ENCODE data around the gene MESP2. TPM values are rescaled to one million over a fixed set of nuclear protein-coding genes. Genes with fewer than 3 reads are reported as not detected.
A peak's percentile ranks its signal among the peaks of the same experiment; 100 is the strongest.
"Not testable (repeated sequence)": the region's sequence is repeated elsewhere in the genome, so short reads cannot be mapped to it uniquely, and the experiment has no call there.

The MESP2 gene
- polyA plus RNA-seq, 6 donors from 2014 or later, result not detected

GRCh38 chr15:89787944-89788343 lies 11.8 kb downstream of the MESP2 start:
- H3K36me3 Mint-ChIP-seq, result no peaks in the 10 kb centered on the region
- H3K4me3 Mint-ChIP-seq, result no peak overlapping the region
- no peak overlapping the region for H3K27ac Mint-ChIP-seq
- H3K9me3 Mint-ChIP-seq, result peaks cover 0 to 17% (median 12%) of the 10 kb centered on the region in 7 donors
- peaks cover 0 to 9% (median 2%) of the 10 kb centered on the region in 3 donors for H3K27me3 Mint-ChIP-seq
- no peak for DNase-seq
- ATAC-seq (ENCODE audit: low read depth in 2 of 2), result no peak
- no peaks in the 10 kb centered on the region for H3K4me1 Mint-ChIP-seq

DNA sequence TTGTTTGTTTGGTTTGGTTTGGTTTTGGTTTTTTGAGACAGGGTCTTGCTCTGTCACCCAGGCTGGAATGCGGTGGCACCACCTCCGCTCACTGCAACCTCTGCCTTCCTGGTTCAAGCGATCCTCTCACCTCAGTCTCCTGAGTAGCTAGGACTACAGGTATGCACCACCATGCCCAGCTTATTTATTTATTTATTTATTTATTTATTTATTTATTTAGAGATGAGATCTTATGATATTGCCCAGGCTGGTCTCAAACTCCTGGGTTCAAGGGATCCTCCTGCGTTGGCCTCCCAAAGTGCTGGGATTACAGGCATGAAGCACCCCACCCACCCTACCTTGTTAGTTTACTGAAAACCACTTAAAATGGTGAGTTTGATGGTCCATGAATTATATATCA lies 12.5 kb downstream of the MESP2 start:
- H3K27me3 Mint-ChIP-seq; DNase-seq; ATAC-seq (ENCODE audit: low read depth in 2 of 2); H3K27ac Mint-ChIP-seq; H3K4me3 Mint-ChIP-seq; H3K4me1 Mint-ChIP-seq; H3K36me3 Mint-ChIP-seq: not testable (repeated sequence)
- H3K9me3 Mint-ChIP-seq, result peaks cover 0 to 17% (median 12%) of the 10 kb centered on the region in 7 donors

DNA sequence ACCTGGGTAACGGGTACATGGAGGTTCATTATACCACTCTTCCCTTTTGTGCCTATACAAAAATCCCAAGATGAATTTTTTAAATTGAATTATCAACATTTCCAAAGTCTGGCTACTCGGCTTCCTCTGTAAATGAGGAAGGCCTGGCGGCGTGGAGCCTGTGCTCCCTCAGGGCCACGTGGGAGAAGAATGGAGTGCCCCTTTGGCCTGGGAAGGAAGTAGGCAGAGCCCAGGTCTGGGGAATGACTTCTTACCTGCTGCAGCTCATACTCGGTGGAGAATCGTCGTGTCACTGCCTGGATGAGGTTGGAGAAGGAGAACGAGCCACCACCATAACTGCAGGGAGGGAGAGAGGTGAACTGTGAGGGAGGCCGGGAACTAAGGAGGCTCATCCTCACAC lies 14.1 kb downstream of the MESP2 start:
- peaks cover 0 to 17% (median 12%) of the 10 kb centered on the region in 7 donors for H3K9me3 Mint-ChIP-seq
- no peak overlapping the region for H3K27ac Mint-ChIP-seq
- H3K36me3 Mint-ChIP-seq, result no peaks in the 10 kb centered on the region
- H3K4me1 Mint-ChIP-seq, result no peaks in the 10 kb centered on the region
- DNase-seq (no peak), ATAC-seq (ENCODE audit: low read depth in 2 of 2) (no peak)
- H3K27me3 Mint-ChIP-seq, result peaks cover 0 to 9% (median 5%) of the 10 kb centered on the region in 3 donors
- H3K4me3 Mint-ChIP-seq, result no peak overlapping the region

DNA sequence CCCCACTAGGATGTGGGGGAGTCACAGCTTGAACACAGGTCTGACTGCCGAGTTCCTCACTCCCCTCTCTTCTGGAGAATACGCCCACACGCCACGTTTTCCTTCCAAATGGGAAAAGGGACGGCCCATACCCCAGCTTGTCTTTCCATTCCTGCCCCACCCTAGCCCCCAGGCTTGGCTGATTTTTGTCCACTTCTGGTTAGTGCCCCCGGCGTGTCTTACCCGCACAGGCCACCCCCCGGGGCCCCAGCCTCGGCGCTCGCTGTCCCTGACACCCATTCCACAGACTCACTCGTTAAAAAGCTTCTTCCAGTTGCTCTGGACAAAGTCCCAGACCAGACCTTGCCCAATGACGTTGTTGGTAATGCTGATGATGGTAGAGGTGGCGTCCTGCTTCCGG lies 14.5 kb downstream of the MESP2 start:
- Mint-ChIP-seq H3K27ac (no peak overlapping the region), H3K9me3 (peaks cover 0 to 22% (median 12%) of the 10 kb centered on the region in 7 donors), H3K36me3 (no peaks in the 10 kb centered on the region), H3K27me3 (peaks cover 0 to 9% (median 5%) of the 10 kb centered on the region in 3 donors), H3K4me1 (no peaks in the 10 kb centered on the region), H3K4me3 (no peak overlapping the region)
- DNase-seq, result no peak
- ATAC-seq (ENCODE audit: low read depth in 2 of 2), result no peak

DNA sequence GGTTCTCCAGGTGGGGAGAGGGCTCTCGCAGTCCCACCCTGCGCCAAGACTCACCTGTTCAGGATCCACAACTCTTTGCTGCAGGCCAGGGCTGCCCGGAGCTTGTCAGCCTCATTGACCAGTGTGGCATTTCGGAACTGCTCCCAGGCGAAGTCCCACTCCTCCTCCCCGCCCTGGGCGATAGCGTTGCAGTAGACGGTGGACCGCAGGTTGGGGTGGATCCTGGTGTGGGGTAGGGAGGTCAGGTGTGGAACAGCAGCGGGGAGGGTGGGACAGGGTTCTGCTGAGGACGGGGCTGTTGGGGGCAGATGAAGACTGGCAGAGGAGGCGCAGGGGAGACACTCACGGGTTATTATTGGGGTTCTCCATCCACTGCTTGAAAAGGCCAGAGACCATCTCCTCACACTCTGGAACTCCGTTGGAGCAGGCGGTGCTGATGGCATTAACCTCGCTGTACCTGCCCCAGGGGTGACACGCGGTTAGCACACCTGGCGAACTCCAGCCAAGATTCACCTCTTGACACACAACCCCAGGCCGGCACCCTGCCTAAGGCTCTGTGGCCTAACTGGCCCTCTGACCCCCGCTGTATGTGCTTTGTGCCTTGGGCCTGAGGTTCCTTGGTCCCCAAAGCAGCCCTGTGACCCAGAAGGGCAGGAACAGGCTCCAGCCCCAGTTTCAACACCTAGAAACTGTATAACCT lies 16.1 kb downstream of the MESP2 start:
- Mint-ChIP-seq H3K4me1 (no peaks in the 10 kb centered on the region), H3K27me3 (peaks cover 0 to 9% (median 5%) of the 10 kb centered on the region in 3 donors)

DNA sequence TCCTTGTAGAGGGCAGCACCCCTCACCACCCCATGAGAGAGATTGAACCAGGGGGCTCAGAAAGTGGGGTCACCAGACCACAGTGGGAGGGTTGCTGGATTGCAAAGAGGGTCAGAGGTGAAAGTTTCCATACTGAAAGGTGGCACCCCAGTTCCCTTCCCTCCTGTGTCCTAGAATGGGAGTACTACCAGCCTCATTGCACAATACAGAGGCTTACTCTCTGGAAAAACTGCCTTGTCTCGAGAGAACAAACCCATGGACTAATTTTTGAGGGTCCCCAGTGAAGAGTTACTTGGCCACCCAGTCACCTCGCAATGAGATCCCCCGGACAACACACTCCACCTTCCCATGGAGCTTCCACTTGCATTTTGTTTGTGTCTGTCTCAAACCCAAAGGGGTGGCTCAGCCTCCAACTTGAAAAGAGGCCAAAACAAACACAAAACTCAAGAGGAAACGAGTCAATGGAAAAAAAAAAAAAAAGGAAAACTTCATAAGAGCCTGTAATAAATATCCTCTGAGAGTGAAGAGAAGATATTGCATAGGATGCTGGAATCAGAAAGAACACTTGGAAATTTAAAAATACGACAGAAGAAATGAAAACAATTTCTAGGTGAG lies 18.6 kb downstream of the MESP2 start:
- Mint-ChIP-seq H3K4me1 (peaks cover 0 to 4% (median 0%) of the 10 kb centered on the region in 3 donors), H3K4me3 (no peak overlapping the region), H3K36me3 (no peaks in the 10 kb centered on the region), H3K27ac (peak overlapping the region in 1 of 6 donors; percentile 19), H3K27me3 (peaks cover 0 to 5% (median 2%) of the 10 kb centered on the region in 3 donors), H3K9me3 (peaks cover 0 to 21% (median 11%) of the 10 kb centered on the region in 7 donors)
- ATAC-seq (ENCODE audit: low read depth in 2 of 2) (no peak), DNase-seq (no peak)

More for the DNA sequence above, 16.1 kb downstream of the MESP2 start:
- Mint-ChIP-seq H3K4me3 (no peak overlapping the region), H3K27ac (no peak overlapping the region), H3K9me3 (peaks cover 0 to 34% (median 20%) of the 10 kb centered on the region in 7 donors), H3K36me3 (no peaks in the 10 kb centered on the region)
- ATAC-seq (ENCODE audit: low read depth in 2 of 2) (no peak), DNase-seq (no peak)

GRCh38 chr15:89795996-89796395 lies 19.9 kb downstream of the MESP2 start:
- Mint-ChIP-seq H3K27ac (no peak overlapping the region), H3K4me1 (peaks cover 0 to 10% (median 6%) of the 10 kb centered on the region in 3 donors), H3K36me3 (no peaks in the 10 kb centered on the region), H3K9me3 (peaks cover 0 to 21% (median 8%) of the 10 kb centered on the region in 7 donors), H3K4me3 (no peak overlapping the region), H3K27me3 (peaks cover 0 to 10% (median 5%) of the 10 kb centered on the region in 3 donors)
- ATAC-seq (ENCODE audit: low read depth in 2 of 2) (no peak), DNase-seq (no peak)

GRCh38 chr15:89797678-89798201 lies 21.6 kb downstream of the MESP2 start:
- peaks cover 0 to 10% (median 6%) of the 10 kb centered on the region in 3 donors for H3K4me1 Mint-ChIP-seq
- H3K9me3 Mint-ChIP-seq, result peaks cover 0 to 21% (median 8%) of the 10 kb centered on the region in 7 donors
- peaks cover 0 to 22% (median 18%) of the 10 kb centered on the region in 3 donors for H3K27me3 Mint-ChIP-seq
- no peak for DNase-seq
- H3K4me3 Mint-ChIP-seq, result no peak overlapping the region
- H3K27ac Mint-ChIP-seq, result no peak overlapping the region
- H3K36me3 Mint-ChIP-seq, result no peaks in the 10 kb centered on the region
- no peak for ATAC-seq (ENCODE audit: low read depth in 2 of 2)

GRCh38 chr15:89799011-89799911 lies 23.1 kb downstream of the MESP2 start:
- peak; percentile 44 to 48 for ATAC-seq (ENCODE audit: low read depth in 2 of 2)
- H3K36me3 Mint-ChIP-seq, result no peaks in the 10 kb centered on the region
- H3K4me3 Mint-ChIP-seq, result peak overlapping the region in 1 of 8 donors; percentile 20
- peaks cover 0 to 24% (median 18%) of the 10 kb centered on the region in 3 donors for H3K27me3 Mint-ChIP-seq
- H3K9me3 Mint-ChIP-seq, result peaks cover 0 to 21% (median 8%) of the 10 kb centered on the region in 7 donors
- H3K27ac Mint-ChIP-seq, result peak overlapping the region in 1 of 6 donors; percentile 79
- peaks cover 0 to 10% (median 6%) of the 10 kb centered on the region in 3 donors for H3K4me1 Mint-ChIP-seq
- DNase-seq, result no peak

DNA sequence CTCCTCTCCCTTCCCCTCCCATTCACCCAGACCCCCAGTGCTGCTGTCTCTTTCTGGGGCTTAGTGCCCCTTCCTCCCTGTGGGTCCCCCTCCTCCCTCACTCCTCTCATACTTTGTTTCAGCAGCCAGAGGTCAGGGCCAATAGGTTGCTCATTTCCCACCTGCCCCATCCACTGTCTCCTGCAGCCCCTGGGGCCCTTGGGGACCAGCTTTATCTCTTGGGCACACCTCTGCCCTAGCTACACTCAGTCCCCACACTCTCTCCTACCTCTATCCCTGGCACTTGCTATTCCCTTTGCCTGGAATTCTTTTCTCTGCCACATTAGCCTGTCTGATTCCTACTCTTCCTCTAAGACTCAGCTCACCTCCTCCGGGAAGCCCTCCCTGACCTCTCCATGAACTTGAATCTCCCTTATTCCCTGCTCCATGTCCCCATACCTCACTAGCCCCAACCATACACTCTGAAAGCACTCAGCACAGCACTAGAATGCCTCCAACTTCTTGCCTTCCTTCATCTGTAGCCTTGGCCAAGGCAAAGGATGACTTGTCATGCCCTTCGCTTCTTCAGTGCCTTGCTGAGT lies 23.9 kb downstream of the MESP2 start:
- H3K9me3 Mint-ChIP-seq, result peaks cover 0 to 20% (median 8%) of the 10 kb centered on the region in 7 donors
- DNase-seq (no peak), ATAC-seq (ENCODE audit: low read depth in 2 of 2) (no peak)
- no peak overlapping the region for H3K4me3 Mint-ChIP-seq
- no peaks in the 10 kb centered on the region for H3K36me3 Mint-ChIP-seq
- H3K27me3 Mint-ChIP-seq, result peaks cover 0 to 26% (median 24%) of the 10 kb centered on the region in 3 donors
- peak overlapping the region in 2 of 6 donors; percentile 3 to 79 for H3K27ac Mint-ChIP-seq
- peaks cover 0 to 10% (median 6%) of the 10 kb centered on the region in 3 donors for H3K4me1 Mint-ChIP-seq

GRCh38 chr15:89801471-89802195 lies 25.5 kb downstream of the MESP2 start:
- Mint-ChIP-seq H3K4me1 (peaks cover 0 to 10% (median 6%) of the 10 kb centered on the region in 3 donors), H3K36me3 (no peaks in the 10 kb centered on the region), H3K27me3 (peaks cover 0 to 26% (median 24%) of the 10 kb centered on the region in 3 donors), H3K9me3 (peaks cover 0 to 6% (median 2%) of the 10 kb centered on the region in 7 donors), H3K27ac (no peak overlapping the region), H3K4me3 (no peak overlapping the region)
- ATAC-seq (ENCODE audit: low read depth in 2 of 2) (no peak), DNase-seq (no peak)

DNA sequence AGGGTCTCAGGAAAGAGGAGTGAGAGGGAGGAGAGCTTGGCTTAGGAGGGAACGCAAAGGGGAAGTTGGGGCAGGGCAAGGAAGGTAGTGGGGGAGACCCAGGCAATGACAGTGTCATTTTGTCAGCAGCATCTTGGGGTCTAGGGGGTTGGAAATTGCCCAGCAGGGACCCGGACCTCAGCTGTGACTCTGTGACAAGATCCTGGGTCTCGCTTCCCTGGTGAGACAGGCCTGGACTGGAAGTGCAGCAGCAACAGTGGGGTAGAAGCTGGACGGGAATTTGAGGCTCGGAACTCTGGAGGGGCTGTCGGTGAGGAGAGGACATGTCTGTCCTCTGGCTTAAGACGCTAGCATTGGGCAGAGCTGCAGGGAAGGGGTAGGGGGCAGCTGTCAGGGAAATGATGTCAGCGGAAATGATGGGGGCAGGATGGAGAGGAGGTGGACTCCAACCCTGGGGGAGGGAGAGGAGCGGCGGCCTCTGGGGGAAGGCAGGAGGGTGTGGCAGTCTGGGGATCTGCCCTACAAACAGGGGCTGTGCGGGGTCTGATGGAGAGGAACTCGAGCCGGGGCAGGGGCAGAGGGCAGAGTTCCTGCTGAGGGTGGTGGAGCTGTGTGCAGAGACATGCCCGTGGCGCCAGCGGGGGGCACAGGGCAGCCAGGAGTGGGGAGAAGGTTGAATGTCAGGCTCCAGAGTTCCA lies 26.2 kb downstream of the MESP2 start:
- Mint-ChIP-seq H3K4me3 (no peak overlapping the region), H3K36me3 (no peaks in the 10 kb centered on the region)

More for the DNA sequence above, 26.2 kb downstream of the MESP2 start:
- Mint-ChIP-seq H3K4me1 (peaks cover 0 to 10% (median 6%) of the 10 kb centered on the region in 3 donors), H3K27ac (no peak overlapping the region), H3K9me3 (no peaks in the 10 kb centered on the region), H3K27me3 (peaks cover 4 to 26% (median 24%) of the 10 kb centered on the region in 3 donors)
- ATAC-seq (ENCODE audit: low read depth in 2 of 2) (no peak), DNase-seq (no peak)

Measured in naive B cell (primary cell).